ENCODE results near the gene ROBO3. TPM values are rescaled to one million over a fixed set of nuclear protein-coding genes. Genes with fewer than 3 reads are reported as not detected.

The ROBO3 gene
- total and polyA plus RNA-seq, 10 of the 15 experiments (the other 5 are each of a cell fraction or from before 2014, with no cell fraction given) = 0.10 to 0.63 (median 0.31) TPM; not detected in 2

DNA sequence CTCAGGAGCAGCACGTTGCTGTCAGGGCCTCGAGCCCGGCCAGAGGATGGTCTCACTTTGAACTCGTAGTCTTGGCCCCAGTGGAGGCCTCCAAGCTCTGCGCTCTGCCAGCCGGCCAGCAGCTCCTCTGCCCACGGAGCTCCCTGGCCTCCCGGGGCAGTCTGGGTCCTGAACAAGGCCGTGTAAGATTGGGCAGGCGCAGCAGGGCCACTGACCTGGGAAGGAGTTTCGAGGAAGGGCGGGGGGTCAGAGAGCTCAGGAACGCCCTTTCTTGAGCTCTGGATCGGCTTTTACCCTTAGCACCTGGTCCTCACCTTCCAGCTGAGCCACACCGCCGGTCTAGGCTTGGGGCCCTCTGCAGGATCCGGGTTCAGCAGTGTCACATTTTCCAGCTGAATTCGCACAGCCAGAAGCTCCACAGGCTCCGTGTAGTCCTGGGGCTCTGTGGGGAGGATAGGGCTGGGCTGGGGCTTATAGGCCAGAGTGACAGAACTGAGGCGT lies 30.3 kb downstream of the ROBO3 start (continued):
- TF ChIP-seq, protein P1, sequence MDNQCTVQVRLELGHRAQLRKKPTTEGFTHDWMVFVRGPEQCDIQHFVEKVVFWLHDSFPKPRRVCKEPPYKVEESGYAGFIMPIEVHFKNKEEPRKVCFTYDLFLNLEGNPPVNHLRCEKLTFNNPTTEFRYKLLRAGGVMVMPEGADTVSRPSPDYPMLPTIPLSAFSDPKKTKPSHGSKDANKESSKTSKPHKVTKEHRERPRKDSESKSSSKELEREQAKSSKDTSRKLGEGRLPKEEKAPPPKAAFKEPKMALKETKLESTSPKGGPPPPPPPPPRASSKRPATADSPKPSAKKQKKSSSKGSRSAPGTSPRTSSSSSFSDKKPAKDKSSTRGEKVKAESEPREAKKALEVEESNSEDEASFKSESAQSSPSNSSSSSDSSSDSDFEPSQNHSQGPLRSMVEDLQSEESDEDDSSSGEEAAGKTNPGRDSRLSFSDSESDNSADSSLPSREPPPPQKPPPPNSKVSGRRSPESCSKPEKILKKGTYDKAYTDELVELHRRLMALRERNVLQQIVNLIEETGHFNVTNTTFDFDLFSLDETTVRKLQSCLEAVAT (IDR thresholded peaks at IDR 0.05) = no peak
- TF ChIP-seq RAD21 (IDR thresholded peaks at IDR 0.05; ENCODE audit: insufficient read depth, low read depth, low read length) = no peak
- TF ChIP-seq CHD4 (IDR thresholded peaks at IDR 0.05) = no peak
- no peak for TF ChIP-seq POLR2AphosphoS5 (IDR thresholded peaks at IDR 0.05; ENCODE audit: low read length)

DNA sequence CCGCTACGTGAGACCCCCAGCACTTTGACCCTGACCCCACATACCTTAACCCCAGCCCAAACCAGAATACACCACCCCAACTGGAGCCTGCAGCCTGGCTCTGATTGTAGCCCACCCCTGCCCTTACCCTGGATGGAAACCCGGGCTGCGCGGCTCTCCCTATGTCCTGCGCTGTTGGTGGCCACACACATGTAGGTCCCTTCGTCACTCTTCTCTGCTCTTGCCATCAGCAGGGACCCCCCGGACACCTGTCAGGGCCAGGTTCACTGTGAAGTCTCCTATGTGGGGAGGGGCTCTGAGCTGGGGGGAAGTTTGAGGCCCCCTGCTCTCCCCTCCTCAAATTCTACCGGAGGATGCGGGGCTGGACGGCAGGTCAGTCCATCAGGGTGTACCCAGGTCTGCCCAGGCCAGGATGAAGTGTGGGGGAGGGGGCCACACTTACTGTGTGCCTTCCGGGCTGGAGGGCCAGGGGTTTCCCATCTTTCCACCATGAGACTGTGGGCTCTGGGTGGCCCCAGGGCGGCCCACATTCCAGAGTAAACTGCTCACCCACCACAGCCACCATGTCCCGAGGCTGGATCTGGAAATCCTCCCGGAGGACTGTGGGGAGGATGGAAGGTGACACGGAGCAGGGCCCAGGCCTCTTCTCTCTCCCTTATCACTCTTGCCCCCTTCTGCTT lies 31.0 kb downstream of the ROBO3 start:
- intact Hi-C loops (cut with micrococcal nuclease; ENCODE audit: unreplicated experiment) = no loop called here
- no peaks in the 10 kb centered on the region for H3K4me1 ChIP-seq (ENCODE audit: control insufficient read depth, insufficient read depth, low read length)
- RAD21 ChIA-PET (ENCODE audit: unreplicated experiment) = no interaction called here
- peaks cover 3 to 7% of the 10 kb centered on the region in 2 experiments; a peak in 3 of 4 replicates for H3K27me3 ChIP-seq (replicated peaks in 1 of 2; ENCODE audit: control insufficient read depth in 2 of 2, insufficient read depth in 2 of 2, low read length in 1 of 2)
- POLR2A ChIA-PET = no interaction called here
- no peak for DNase-seq (ENCODE audit: low read depth, low spot score)
- TF ChIP-seq DPF2 (IDR thresholded peaks at IDR 0.05) (no peak), NFIC (IDR thresholded peaks at IDR 0.05; ENCODE audit: low read depth, low read length) (no peak), MTA2 (IDR thresholded peaks at IDR 0.05; ENCODE audit: low read depth) (no peak), ZNF622 (IDR thresholded peaks at IDR 0.05) (no peak), ZNF207 (IDR thresholded peaks at IDR 0.05; ENCODE audit: borderline replicate concordance) (no peak), STAT3 (IDR thresholded peaks at IDR 0.05; ENCODE audit: low read depth, low read length) (no peak), EED (IDR thresholded peaks at IDR 0.05; ENCODE audit: low read depth) (no peak), ATF7 (IDR thresholded peaks at IDR 0.05; ENCODE audit: low read depth) (no peak), KDM1A (IDR thresholded peaks at IDR 0.05; ENCODE audit: borderline replicate concordance) (no peak), ZBED1 (IDR thresholded peaks at IDR 0.05; ENCODE audit: borderline replicate concordance) (no peak), MYB (IDR thresholded peaks at IDR 0.05; ENCODE audit: borderline replicate concordance, low read depth, low read length) (no peak), SIX5 (IDR thresholded peaks at IDR 0.05; ENCODE audit: low read depth, low read length, severe bottlenecking) (no peak), LARP7 (IDR thresholded peaks at IDR 0.05) (no peak), ASH2L (IDR thresholded peaks at IDR 0.05; ENCODE audit: borderline replicate concordance, low read depth) (no peak), EGR1 (IDR thresholded peaks at IDR 0.05; ENCODE audit: borderline replicate concordance in 1 of 2, low read depth in 2 of 2, low read length in 2 of 2) (no peak)
- TF ChIP-seq, protein P2, sequence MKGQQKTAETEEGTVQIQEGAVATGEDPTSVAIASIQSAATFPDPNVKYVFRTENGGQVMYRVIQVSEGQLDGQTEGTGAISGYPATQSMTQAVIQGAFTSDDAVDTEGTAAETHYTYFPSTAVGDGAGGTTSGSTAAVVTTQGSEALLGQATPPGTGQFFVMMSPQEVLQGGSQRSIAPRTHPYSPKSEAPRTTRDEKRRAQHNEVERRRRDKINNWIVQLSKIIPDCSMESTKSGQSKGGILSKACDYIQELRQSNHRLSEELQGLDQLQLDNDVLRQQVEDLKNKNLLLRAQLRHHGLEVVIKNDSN (IDR thresholded peaks at IDR 0.05; ENCODE audit: borderline replicate concordance, extremely low read length, insufficient read depth, low read depth, low read length) = no peak
- TF ChIP-seq, protein P3, sequence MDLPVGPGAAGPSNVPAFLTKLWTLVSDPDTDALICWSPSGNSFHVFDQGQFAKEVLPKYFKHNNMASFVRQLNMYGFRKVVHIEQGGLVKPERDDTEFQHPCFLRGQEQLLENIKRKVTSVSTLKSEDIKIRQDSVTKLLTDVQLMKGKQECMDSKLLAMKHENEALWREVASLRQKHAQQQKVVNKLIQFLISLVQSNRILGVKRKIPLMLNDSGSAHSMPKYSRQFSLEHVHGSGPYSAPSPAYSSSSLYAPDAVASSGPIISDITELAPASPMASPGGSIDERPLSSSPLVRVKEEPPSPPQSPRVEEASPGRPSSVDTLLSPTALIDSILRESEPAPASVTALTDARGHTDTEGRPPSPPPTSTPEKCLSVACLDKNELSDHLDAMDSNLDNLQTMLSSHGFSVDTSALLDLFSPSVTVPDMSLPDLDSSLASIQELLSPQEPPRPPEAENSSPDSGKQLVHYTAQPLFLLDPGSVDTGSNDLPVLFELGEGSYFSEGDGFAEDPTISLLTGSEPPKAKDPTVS (IDR thresholded peaks at IDR 0.05; ENCODE audit: low read depth, low read length) = no peak
- SMC1A ChIA-PET (ENCODE audit: uncharacterized antibody, unreplicated experiment) = no interaction called here
- WGBS (ENCODE audit: insufficient coverage, insufficient replicate concordance, low lambda C conversion rate, missing lambda C conversion rate) = 39% methylated on average over 16 of the region's 16 CpGs
- BruUV-seq (replicated peaks) = no TSS peak
- ATAC-seq = no peak
- H3K9me3 ChIP-seq (replicated peaks; ENCODE audit: control insufficient read depth, insufficient read depth, low read length) = no peaks in the 10 kb centered on the region
- H3K9ac ChIP-seq (ENCODE audit: control insufficient read depth, insufficient read depth, low read length) = no peak overlapping the region
- no peak for FAIRE-seq
- in situ Hi-C loops (cut with MboI) = no loop called here
- H2AFZ ChIP-seq (ENCODE audit: control insufficient read depth, low read depth, low read length) = no peak overlapping the region
- CTCF ChIA-PET = no interaction called here
- H3K4me3 ChIP-seq = no peak overlapping the region
- no peak overlapping the region for H3K4me2 ChIP-seq (ENCODE audit: control insufficient read depth, insufficient read depth)
- no peaks in the 10 kb centered on the region for H4K20me1 ChIP-seq (ENCODE audit: control insufficient read depth, insufficient read depth)
- H3K27ac ChIP-seq (ENCODE audit: control insufficient read depth, insufficient read depth) = no peak overlapping the region
- H3K79me2 ChIP-seq (ENCODE audit: control insufficient read depth, insufficient read depth, low read length) = no peaks in the 10 kb centered on the region
- no peaks in the 10 kb centered on the region for H3K36me3 ChIP-seq (ENCODE audit: control insufficient read depth in 2 of 2, insufficient read depth in 2 of 2, low read length in 1 of 2)
